Adrenal gland (tissue), 12 donors: Measurements from ENCODE around the gene SYCP1. TPM values are rescaled to one million over a fixed set of nuclear protein-coding genes. Genes with fewer than 3 reads are reported as not detected.

Experiments used
- DNase-seq, 7 donors: peaks; one replicate each; pipeline ENCODE4 v3.0.0-alpha.2; 2019 to 2020
- H3K27ac ChIP-seq, 5 donors: fragments of 200-600 bp; sonication (generic) in 4 of 5; 1 replicate in 3 of 5; 2 replicates in 2 of 5; pipeline versions ENCODE4 v1.5.1 to v1.8.0; 2016 to 2020; ENCODE audit warnings: mild to moderate bottlenecking in 1 of 5
- H3K27me3 ChIP-seq: fragments of 200-600 bp; 2 replicates; pipeline ENCODE4 v1.8.0; 2021
- H3K36me3 ChIP-seq, 2 donors: fragments of 200-600 bp; replicated peaks in 1 of 2; 1 replicate in 1 of 2; 2 replicates in 1 of 2; pipeline versions ENCODE4 v1.5.1 to v1.8.0; 2018 to 2022
- H3K4me1 ChIP-seq, 2 donors: fragments of 200-600 bp; replicated peaks in 1 of 2; 1 replicate in 1 of 2; 2 replicates in 1 of 2; pipeline versions ENCODE4 v1.5.1 to v1.8.0; 2018 to 2021
- H3K4me3 ChIP-seq, 4 donors: fragments of 200-600 bp; sonication (generic) in 3 of 4; one replicate each; pipeline ENCODE4 v1.5.1; 2016 to 2018
- H3K9me3 ChIP-seq, 3 donors: fragments of 200-600 bp; sonication (generic) in 1 of 3; replicated peaks in 1 of 3; 1 replicate in 2 of 3; 2 replicates in 1 of 3; pipeline versions ENCODE4 v1.5.1 to v1.8.0; 2016 to 2021
- POLR2A ChIP-seq, 2 donors: fragments of 450-650 bp; IDR thresholded peaks; one replicate each; pipeline ENCODE4 v1.6.1; 2017; ENCODE audit warnings: antibody characterized with exemption in 2 of 2, mild to moderate bottlenecking in 2 of 2, moderate library complexity in 1 of 2
- WGBS, 4 donors: extraction: QIAGEN DNeasy Blood & Tissue Kit in 2 of 4; methylation state at CpG; one replicate each; pipeline versions ENCODE4 v1.1.5 to v1.1.7; 2013 to 2017; 5-methylcytosine and 5-hydroxymethylcytosine counted together
- intact Hi-C, 2 donors: fragments of 100-400 bp; cut with DNase I; formaldehyde crosslinking; loops; one replicate each; pipeline versions ENCODE4 v1.14.1 to v1.15.0; 2022 to 2023
- polyA plus RNA-seq, 3 donors: library from polyadenylated mRNA; stranded (reverse); fragments of 200-250 nt in 2 of 3; fragments of 350-450 nt in 1 of 3; fragmentation: Illumina TruSeq in 1 of 3; extraction: RNeasy Lipid Tissue Mini Kit (QIAGEN cat#74804) in 1 of 3; gene quantifications; one replicate each; pipeline ENCODE4 v1.2.3, GENCODE V29; 2013 to 2014
- total RNA-seq, 9 donors: library from RNA; depleted of rRNA in 4 of 9; stranded (reverse); fragments of >200 nt in 4 of 9; fragments of 120-200 nt in 1 of 9; fragmentation: NEBNext Ultra II Directional in 1 of 9; extraction: Animal tissue kit (Norgen Biotek cat#: 25700) in 1 of 9; gene quantifications; one replicate each; pipeline versions ENCODE4 v1.1.0 to v1.2.4, GENCODE V29; 2013 to 2023
- TF ChIP-seq, protein P1 (sequence below), 6 experiments: fragments of 450-650 bp in 4 of 6; fragments of 200-600 bp in 2 of 6; sonication (generic) in 1 of 6; IDR thresholded peaks; 1 replicate in 5 of 6; 2 replicates in 1 of 6; pipeline versions ENCODE4 v1.5.1 to v1.8.0; 2016 to 2021; ENCODE audit warnings: antibody characterized with exemption in 6 of 6, mild to moderate bottlenecking in 2 of 6, moderate library complexity in 1 of 6
- donor health status: healthy with polysubstance abuse.
- donor health status: Bipolar disorder and iron deficiency.
- donor health status: DM: yes; HTN: yes; CAD: no.
- donor health status: DM: no; HTN: no; CAD: no.
- donor health status: DM: no; HTN: no; CAD: no.
- donor health status: DM: yes; HTN: yes; CAD: no.

SYCP1 gene
- total and polyA plus RNA-seq, 12 donors, result 0.07 to 0.22 TPM; not detected in 10

GRCh38 chr1:115029526-115029925 lies 174.9 kb downstream of the SYCP1 start, which contains the start of gene TSHB:
Gene TSHB (plus strand): TSS chr1:115029826. CDS start chr1:115033363, 3,537 bp downstream.
- Histone ChIP-seq H3K27me3 (no peaks in the 10 kb centered on the region), H3K4me1 (no peaks in the 10 kb centered on the region), H3K27ac (no peak within 1 kb of the TSS), H3K9me3 (no peaks in the 10 kb centered on the region), H3K36me3 (no peaks in the 10 kb centered on the region), H3K4me3 (no peak within 1 kb of the TSS)
- intact Hi-C loops, result no loop called here
- DNase-seq, result no peak
- no peak for TF ChIP-seq POLR2A (IDR thresholded peaks at IDR 0.05)
- TF ChIP-seq, protein P1, sequence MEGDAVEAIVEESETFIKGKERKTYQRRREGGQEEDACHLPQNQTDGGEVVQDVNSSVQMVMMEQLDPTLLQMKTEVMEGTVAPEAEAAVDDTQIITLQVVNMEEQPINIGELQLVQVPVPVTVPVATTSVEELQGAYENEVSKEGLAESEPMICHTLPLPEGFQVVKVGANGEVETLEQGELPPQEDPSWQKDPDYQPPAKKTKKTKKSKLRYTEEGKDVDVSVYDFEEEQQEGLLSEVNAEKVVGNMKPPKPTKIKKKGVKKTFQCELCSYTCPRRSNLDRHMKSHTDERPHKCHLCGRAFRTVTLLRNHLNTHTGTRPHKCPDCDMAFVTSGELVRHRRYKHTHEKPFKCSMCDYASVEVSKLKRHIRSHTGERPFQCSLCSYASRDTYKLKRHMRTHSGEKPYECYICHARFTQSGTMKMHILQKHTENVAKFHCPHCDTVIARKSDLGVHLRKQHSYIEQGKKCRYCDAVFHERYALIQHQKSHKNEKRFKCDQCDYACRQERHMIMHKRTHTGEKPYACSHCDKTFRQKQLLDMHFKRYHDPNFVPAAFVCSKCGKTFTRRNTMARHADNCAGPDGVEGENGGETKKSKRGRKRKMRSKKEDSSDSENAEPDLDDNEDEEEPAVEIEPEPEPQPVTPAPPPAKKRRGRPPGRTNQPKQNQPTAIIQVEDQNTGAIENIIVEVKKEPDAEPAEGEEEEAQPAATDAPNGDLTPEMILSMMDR (IDR thresholded peaks at IDR 0.05), result no peak

DNA sequence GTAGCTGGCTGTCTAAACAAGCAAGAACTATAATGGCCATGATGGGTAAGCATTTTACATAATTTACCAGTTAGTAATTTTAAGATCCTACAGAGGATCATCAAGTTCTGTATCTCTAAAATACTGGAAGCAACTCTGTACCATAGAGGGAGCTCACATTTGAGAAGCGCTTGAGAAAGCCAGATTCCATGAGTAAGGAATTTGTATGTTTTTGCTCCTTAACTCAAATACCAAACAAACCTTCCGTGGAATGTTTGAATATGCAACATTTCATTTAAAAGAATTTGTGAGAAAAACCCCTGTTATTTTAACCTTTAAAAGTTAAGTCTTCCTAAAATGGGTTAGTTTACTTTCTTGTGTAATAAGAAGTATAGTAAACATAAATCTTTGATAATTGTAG lies 176.9 kb downstream of the SYCP1 start:
- TF ChIP-seq, protein P1 (IDR thresholded peaks at IDR 0.05), result no peak
- Histone ChIP-seq H3K36me3 (no peaks in the 10 kb centered on the region), H3K4me1 (no peaks in the 10 kb centered on the region), H3K4me3 (no peak overlapping the region), H3K27me3 (no peaks in the 10 kb centered on the region), H3K9me3 (no peaks in the 10 kb centered on the region), H3K27ac (no peak overlapping the region)
- intact Hi-C loops, result no loop called here
- 55 to 68% (median 66%) methylated on average over 2 of the region's 2 CpGs for WGBS, 4 donors
- no peak for DNase-seq

DNA sequence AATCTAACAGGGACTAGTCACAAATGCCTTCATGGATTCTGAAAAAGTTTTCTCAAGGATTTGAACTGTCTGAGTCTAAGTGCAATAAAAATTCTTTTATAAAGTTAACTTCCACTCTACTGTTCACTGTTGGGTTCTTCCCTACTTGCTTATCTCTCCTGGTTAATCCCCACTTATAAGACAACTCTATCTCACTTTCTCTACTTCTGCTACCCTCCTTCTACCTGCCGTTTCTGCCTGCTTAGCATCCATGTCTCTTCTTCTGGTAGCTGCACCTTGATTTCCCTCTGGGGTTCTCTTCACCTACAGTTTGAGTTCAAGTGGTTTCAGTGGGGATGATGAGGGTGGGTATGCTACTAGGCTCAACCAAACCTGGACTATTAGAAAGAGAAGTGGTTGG lies 181.0 kb downstream of the SYCP1 start:
- Histone ChIP-seq H3K4me1 (no peaks in the 10 kb centered on the region), H3K27ac (no peak overlapping the region), H3K9me3 (no peaks in the 10 kb centered on the region), H3K4me3 (no peak overlapping the region), H3K27me3 (no peaks in the 10 kb centered on the region), H3K36me3 (no peaks in the 10 kb centered on the region)
- no peak for DNase-seq
- WGBS, 4 donors, result 61 to 83% (median 64%) methylated on average over 1 of the region's 1 CpG
- TF ChIP-seq, protein P1 (IDR thresholded peaks at IDR 0.05), result no peak
- TF ChIP-seq POLR2A (IDR thresholded peaks at IDR 0.05), result no peak
- intact Hi-C loops, result no loop called here

DNA sequence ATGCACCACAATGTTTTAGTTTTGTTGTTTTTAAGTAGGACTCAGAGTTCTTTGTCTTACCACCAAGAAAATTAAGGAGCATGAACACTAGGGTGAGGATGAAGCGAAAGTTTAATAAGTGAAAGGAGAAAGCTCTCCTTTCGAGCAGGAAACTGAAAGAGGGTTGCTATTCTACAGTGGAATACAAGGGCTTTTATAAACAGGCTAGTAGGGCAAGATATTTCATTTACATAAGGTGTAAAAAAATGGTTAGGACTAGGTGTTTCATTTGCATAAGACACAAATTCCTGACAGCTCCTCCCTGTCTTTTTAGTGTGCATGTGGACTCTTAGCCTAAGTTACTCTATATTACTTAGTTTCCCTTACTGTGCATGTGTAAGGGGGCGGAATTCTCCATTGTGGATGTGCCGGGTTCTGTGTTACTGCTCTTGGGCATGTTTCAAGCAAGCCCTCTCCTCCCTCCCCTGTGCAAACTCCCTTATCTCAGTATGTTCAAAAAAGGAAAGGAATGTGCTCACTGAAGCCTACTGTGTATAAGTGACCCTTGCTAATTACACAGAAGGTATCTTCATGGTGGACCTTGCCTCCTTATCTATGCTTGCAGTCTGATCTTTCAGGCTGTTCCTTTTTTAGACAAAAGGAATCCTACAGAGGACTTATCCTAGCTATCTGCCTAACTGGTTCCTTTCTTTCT lies 182.3 kb downstream of the SYCP1 start:
- no peak overlapping the region for H3K4me3 ChIP-seq
- WGBS, 4 donors, result 64 to 74% (median 71%) methylated on average over 4 of the region's 4 CpGs
- H3K36me3 ChIP-seq, result no peaks in the 10 kb centered on the region
- H3K27ac ChIP-seq, result no peak overlapping the region
- intact Hi-C loops, result no loop called here
- H3K27me3 ChIP-seq, result no peaks in the 10 kb centered on the region
- no peaks in the 10 kb centered on the region for H3K9me3 ChIP-seq
- no peak for DNase-seq
- TF ChIP-seq POLR2A (IDR thresholded peaks at IDR 0.05), result no peak
- TF ChIP-seq, protein P1 (IDR thresholded peaks at IDR 0.05), result no peak
- H3K4me1 ChIP-seq, result no peaks in the 10 kb centered on the region
